DOHH2 (cell line): ENCODE measurements around the gene VPS54.

Experiments
- CTCF ChIP-seq: fragments of 200-600 bp; sonication (generic); IDR thresholded peaks from one replicate; pipeline ENCODE4 v1.5.1; 2014; ENCODE audit warnings: antibody characterized with exemption, mild to moderate bottlenecking, low read depth, low read length; ENCODE audit not compliant: poor library complexity, severe bottlenecking
- EZH2phosphoT487 ChIP-seq: fragments of 200-600 bp; sonication (generic); IDR thresholded peaks from 2 replicates; pipeline ENCODE4 v1.6.1; 2017; ENCODE audit warnings: borderline replicate concordance, mild to moderate bottlenecking, antibody characterized with exemption, low read length, moderate library complexity, mixed read lengths

GRCh38 chr2:63875559-63876245 is 143.5 kb downstream of the VPS54 start:
- TF ChIP-seq CTCF (no peak), EZH2phosphoT487 (no peak)
